Sciatic nerve (tissue), 2 donors: Measurements from ENCODE around the gene SERINC1. TPM values are rescaled to one million over a fixed set of nuclear protein-coding genes. Genes with fewer than 3 reads are reported as not detected.

Experiments used
- ATAC-seq: fragments of 200-7000 bp; cut with Tn5 transposase; one replicate; pipeline ENCODE4 v1.9.1; 2020; ENCODE audit warnings: mild to moderate bottlenecking, moderate library complexity
- DNase-seq: peaks from one replicate; pipeline ENCODE4 v3.0.0-alpha.2; 2020; ENCODE audit warnings: low spot score
- intact Hi-C: fragments of 100-400 bp; cut with DNase I; formaldehyde crosslinking; loops from one replicate; pipeline ENCODE4 v1.14.2; 2022
- total RNA-seq: library from RNA; stranded (reverse); fragmentation: NEBNext Ultra II Directional; extraction: Animal tissue kit (Norgen Biotek cat#: 25700); gene quantifications from one replicate; pipeline ENCODE4 v1.2.1, GENCODE V29; 2021
- donor health status: DM: no; HTN: no; CAD: no.
- donor health status: DM: no; HTN: no; CAD: no.

Gene SERINC1
- total RNA-seq, 1 donor from 2014 or later: 346 TPM

GRCh38 chr6:122400462-122401089 is 71.0 kb downstream of the SERINC1 start:
- intact Hi-C loops: no loop called here
- no peak for ATAC-seq
- no peak for DNase-seq

GRCh38 chr6:122400121-122400450 is 71.5 kb downstream of the SERINC1 start:
- DNase-seq (no peak), ATAC-seq (no peak)
- intact Hi-C loops: no loop called here

- DNase-seq (peak; percentile 96), ATAC-seq (peak; percentile 100)
- intact Hi-C loops: no loop called here
Observed at GRCh38 chr6:122399348-122400120, 72.1 kb downstream of the SERINC1 start, which contains the start of gene HSF2. Gene HSF2 (plus strand): TSS chr6:122399652. CDS start chr6:122399738, 86 bp downstream.

- intact Hi-C loops: no loop called here
- no peak for ATAC-seq
- DNase-seq: no peak
Observed at GRCh38 chr6:122399055-122399347, 72.6 kb downstream of the SERINC1 start.

GRCh38 chr6:122394016-122394415 is 77.6 kb downstream of the SERINC1 start:
- intact Hi-C loops: no loop called here
- no peak for ATAC-seq
- no peak for DNase-seq

GRCh38 chr6:122393351-122393896 is 78.2 kb downstream of the SERINC1 start:
- ATAC-seq: no peak
- intact Hi-C loops: no loop called here
- DNase-seq: no peak

Other genes with a start within 250 kb of the SERINC1 start
- 16.1 TPM for gene HSF2, start 72.2 kb downstream of the SERINC1 start, total RNA-seq
- 2.2 TPM for gene PKIB, start 138.6 kb upstream of the SERINC1 start, total RNA-seq